ENCODE measurements around the gene IRF6.

IRF6 gene

GRCh38 chr1:209805875-209806760, at the start of gene IRF6:
Gene IRF6 (minus strand): TSS chr1:209806142. CDS start chr1:209801413, 4,729 bp downstream.
- peak; percentile 51 to 60 for DNase-seq

- no peak for DNase-seq
Measured at GRCh38 chr1:209855623-209856022, 49.7 kb upstream of the IRF6 start.

- no peak for DNase-seq
Measured at GRCh38 chr1:209855006-209855405, 49.1 kb upstream of the IRF6 start.

DNA sequence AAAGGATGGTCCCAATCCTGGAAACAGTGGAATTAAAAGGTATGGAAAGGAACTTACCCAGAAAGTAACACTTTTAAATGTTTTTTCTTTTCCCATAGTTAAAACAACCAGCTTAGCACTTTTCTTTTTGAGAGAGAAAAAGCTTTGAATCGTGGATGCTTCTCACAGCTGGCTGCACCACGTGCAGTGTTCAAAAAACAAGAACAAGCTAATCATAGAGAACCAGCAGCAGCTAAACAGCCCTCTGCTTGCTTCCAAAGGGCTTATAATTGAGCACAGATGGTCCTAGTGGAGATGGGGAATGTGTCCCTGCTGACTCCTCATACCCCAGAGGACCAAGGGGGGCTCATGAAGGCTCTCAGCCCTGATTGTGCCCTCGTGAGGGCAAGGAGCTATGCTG, 48.3 kb upstream of the IRF6 start:
- no peak for DNase-seq

DNA sequence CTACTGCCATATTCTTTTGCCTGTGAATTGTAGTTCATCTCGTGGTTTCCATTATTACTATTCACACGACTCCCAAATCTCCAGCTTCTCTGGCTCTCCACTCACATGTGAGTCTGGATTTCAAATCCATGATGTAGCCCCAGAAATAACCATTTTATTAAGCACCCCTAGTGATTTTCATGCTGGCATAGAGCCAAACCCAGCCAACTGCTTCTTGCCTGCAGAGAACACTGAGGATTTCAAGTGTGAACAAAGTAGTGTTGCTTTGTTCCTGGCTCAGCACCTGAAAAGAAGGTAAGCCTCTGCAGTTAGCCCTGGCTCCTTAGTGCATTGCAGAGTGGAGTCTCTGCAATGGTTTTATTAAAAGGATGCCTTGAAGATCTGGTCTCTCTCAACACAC, 47.7 kb upstream of the IRF6 start:
- DNase-seq = no peak

DNA sequence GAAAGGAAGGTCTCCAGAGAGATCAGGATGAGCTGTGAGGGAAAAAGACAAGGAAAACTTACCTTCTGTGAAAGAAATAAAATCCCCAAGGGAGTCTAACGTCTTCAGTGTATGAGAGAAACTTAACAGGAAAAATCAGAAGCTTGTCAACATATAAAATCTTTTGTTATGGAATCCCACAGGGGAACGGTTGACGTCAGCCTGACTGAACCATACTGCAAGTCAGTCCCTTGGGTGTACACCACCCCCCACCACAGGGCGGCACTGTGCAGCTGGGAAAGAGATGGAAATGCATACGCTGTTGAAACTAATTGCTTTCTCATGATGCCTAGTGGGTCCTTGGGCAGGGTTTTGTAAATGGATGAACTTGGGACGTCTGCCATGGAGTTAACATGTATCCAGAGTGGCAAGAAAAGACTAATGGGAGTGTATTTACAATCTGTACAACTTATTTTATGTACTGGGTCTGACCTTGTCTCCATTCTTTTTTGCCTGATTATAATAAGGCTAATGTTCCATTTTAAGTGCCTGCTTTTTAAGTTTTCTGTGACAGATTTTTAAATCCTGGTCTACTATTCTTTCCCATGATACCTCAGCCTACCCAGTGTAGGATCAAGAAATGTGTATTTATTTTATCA, 44.5 kb upstream of the IRF6 start:
- DNase-seq = peak; percentile 48 to 54

- no peak for DNase-seq
Measured at GRCh38 chr1:209849388-209849787, 43.4 kb upstream of the IRF6 start.

DNA sequence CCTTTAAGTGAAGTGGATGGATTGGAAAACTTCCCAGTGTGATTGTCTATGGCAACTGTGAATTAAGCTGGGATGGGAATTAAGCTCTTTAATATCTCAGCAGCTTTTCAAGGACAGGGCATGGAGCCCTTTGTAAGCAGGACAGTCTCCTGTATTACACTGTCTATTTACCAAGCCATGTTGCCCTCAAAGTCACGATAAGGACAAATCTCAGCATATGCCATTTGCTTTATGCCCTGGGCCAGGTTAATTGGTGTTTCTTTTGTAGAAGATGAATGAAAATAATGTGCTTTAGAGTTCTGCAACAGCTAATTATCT, 39.4 kb upstream of the IRF6 start:
- no peak for DNase-seq

DNA sequence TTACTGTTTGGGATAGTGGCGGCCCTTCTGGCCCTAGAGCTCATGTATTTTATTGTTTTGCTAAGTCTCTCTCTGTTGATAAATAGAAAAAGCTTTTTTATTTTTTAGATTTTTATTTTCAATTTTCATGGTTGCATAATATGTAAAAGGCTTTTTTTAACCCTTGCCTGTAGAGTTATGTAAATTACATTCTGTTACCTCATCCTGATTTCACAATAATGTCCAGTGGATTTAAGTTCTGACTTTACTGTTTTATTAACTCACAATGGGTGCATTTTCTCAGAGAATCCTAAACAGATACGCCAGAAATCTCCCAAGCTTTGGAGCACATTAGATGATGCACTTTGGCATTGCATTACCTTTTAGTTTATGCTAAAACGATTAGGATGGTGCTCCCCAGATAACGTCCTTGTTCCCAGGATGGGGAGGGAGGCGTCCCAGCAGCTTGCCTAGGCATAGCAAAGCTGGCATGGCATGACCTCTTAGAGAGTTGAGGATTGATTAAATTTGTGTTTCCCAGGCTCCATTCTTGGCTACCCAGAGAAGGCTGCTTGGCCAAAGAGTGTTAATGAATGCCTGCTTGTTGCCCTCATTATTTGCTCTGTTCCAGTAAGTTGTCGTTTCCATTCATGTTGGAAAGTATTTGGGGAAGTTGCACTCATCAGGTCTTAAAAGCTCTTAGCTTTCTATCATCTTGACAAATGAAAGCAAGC, 38.9 kb upstream of the IRF6 start:
- no peak for DNase-seq

- DNase-seq = no peak
Measured at GRCh38 chr1:209840611-209841010, 34.7 kb upstream of the IRF6 start.

GRCh38 chr1:209839875-209840546, 34.1 kb upstream of the IRF6 start:
- DNase-seq = peak in 1 of 2 experiments; percentile 20

- DNase-seq = no peak
Measured at GRCh38 chr1:209838537-209838936, 32.6 kb upstream of the IRF6 start.

DNA sequence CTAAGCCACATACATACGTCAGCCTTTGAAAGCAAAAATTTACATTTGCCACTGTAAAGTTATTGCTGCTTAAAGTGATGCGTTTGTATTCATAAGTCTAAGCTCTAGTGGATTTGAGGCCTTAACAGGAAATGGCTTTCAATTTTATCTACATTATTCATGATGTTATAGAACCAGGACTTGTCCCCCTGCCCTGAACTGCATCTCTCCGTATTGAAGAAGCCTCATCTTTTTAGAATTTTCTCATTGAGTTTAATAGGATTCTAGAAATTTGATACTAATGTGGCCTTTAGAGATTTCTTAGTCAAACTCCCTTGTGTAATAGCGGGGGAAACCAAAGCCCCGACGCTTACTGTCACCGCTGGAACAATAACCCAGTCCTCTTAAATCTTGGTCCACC, 31.7 kb upstream of the IRF6 start:
- no peak for DNase-seq

DNA sequence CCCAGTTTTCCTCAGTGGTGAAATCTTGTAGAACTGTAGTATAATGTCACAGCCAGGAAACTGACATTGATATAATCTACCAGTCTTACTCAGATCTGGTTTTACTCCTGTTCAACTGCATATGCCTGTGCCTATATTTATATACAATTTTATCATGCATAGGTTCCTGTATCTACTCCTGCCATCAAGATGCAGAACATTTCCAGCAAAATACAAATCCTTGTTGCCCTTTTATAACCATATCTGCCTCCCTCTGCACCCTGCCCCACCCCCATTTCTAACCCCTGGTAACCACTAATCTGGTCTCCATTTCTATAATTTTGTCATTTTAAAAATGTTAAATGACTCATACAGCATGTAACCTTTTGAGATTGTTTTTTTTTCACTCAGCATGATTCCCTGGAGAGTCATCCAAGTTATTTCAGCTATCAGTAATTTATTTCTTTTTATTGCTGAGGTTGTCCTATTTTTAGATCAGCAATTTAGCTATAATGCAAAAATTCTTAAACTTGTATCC, 29.9 kb upstream of the IRF6 start:
- DNase-seq = peak; percentile 39 to 43

GRCh38 chr1:209831615-209832014, 25.7 kb upstream of the IRF6 start:
- no peak for DNase-seq

- DNase-seq = no peak
Measured at GRCh38 chr1:209830722-209831121, 24.8 kb upstream of the IRF6 start.

DNA sequence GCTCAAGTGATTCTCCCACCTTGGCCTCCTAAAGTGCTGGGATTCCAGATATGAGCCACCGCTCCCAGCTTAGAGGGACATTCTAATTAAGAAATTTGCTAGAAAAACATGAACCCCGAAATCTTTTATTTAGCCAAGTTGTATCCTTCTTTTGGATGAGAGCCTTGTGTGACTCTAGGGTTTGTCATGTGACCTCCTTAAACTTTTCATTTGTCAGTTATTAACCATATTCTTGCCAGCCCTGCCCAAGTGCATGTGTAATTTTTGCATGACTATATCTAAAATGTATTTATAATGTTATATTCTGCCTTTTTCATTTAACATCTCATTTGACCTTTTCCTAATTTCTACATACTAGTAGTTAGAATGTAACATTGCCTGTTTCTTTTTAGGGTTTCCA, 23.8 kb upstream of the IRF6 start:
- no peak for DNase-seq

DNA sequence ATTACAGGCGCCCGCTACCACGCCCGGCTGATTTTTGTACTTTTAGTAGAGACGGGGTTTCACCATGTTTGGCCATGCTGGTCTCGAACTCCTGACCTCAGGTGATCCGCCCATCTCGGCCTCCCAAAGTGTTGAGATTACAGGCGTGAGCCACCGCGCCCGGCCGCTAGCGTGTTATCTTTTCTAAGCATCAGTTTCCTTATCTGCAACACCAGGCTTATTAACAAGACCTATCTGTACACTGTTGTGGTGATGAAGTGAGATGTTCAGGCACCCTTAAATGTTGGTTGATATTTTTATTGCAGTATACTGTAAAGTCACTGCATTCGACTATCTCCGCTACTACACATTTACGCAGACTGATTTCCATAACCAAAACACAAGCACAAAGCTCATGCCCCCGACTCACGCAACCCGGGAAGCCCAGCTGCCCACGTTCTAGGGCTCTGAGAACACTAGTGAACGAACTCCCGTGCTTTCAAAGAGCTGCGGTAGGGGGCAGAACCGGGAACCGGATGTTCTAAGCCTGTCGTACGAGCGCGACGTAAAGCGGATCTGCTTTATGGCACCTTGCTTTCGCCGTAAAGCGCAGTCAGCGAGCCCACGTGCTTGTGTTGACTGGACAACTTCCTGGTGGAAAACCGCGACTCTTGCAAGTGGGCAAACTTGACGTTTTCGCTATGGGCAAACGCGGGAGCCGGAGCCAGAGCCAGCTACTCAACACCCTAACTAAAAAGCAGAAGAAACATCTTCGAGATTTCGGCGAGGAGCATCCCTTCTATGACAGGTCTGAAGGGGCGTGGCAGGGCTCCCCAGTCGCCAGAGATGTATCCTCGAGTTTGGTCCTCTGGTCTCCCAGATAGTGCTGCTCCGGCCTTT, 21.7 kb upstream of the IRF6 start, which contains the start of gene UTP25:
Gene UTP25, plus strand, starts transcription at position 589 of the 879 bp plus-strand sequence. Its CDS starts 92 bp downstream, at position 681.
- peak; percentile 93 to 95 for DNase-seq

DNA sequence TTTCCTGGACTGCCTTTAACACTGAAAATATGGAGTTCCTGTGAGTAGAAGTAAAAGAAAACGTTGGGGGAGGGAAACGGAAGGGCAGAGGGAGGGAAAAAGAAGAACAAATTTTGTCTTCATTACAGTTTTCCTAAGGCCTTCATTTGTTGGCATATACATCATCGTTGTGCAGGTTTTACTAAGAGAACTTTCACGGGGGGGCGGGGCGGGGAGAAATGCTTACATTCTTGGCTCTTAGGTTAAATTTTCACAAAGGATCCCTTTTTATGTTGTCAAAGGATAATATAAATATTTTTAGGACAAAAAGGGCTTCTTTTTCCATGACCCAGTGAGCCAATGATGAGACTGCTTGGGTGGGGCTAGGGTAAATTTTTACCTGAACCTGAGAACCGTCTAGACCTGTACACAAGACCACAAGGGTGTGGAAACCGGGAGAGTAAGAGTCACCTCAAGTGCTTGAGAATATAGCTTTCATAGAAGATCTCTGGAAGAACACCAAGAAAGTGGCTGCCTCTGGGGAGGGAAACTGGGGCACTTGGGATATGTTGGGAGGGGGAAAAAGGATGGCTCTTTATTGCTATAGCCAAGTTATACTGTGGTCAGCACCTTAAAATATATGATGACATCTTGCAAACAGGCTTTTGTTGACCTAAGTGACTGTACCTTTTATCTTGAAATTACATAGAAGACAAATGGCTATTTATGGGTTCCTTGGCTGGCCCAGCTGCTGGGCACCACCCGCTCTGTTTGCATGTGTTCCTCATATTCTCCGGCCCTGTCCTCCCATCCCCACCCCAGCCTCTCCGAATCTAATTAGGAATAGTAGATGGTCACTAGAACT, 19.9 kb upstream of the IRF6 start:
- DNase-seq = no peak

DNA sequence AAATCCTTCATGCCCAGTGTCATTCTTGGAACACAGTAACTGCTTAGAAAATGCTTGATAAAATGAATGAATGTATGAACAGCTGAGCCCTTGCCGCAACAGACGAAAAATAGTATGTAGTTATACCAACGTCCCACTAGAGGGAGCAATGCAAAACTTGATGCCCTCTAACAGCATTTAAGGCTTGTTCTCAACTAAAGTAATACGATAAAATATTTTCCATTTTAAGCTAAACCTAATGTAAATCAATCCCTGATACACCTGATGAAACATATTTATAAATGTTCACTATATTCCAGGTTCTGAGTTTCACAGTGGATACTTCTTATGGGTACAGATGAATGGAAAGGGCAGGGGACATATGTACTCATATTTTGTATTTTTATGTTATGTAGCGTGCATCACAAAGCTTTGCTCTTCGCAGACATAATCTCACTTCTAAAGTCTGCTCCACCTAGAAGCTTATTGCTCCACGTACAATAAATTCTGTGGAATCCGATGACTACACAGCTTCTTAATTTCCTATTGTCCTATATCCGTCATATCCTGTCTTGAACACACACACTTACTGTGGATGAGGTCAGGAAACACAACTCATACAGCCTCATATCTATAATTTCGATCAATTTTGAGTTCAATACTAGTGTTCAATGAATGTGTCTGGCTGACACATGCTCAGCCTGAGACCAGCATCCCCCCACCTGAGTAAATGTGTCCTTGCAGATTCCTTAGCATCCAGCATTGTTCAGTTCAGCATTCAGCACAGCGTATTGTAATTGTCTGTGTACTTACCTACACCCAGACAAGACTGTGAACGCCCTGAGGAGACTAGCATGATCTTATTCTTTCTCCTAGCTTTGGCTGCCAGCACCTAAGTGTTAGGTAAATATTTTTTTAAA, 17.4 kb upstream of the IRF6 start:
- DNase-seq = no peak

Measured in activated CD4-positive, alpha-beta T cell treated with anti-CD3 and anti-CD28 coated beads, Interleukin-2, amount 50 U/mL, for 48 hours (primary cell).